Measurements from ENCODE around the gene ARL5C. TPM values are rescaled to one million over a fixed set of nuclear protein-coding genes. Genes with fewer than 3 reads are reported as not detected.

Gene ARL5C
- total RNA-seq, 2 donors from 2014 or later: not detected

GRCh38 chr17:39116224-39116623 lies 49.7 kb downstream of the ARL5C start:
- no peaks in the 10 kb centered on the region for H3K27me3 Mint-ChIP-seq
- peaks cover 2% of the 10 kb centered on the region for H3K36me3 Mint-ChIP-seq (ENCODE audit: low read depth)
- H3K9me3 ChIP-seq (ENCODE audit: control insufficient read depth, low read length, poor library complexity, severe bottlenecking): no peaks in the 10 kb centered on the region
- ATAC-seq: no peak
- no peak overlapping the region for H3K4me3 Mint-ChIP-seq
- peaks cover 7% of the 10 kb centered on the region for H3K4me1 Mint-ChIP-seq
- no peak for DNase-seq
- no peak overlapping the region for H3K27ac Mint-ChIP-seq

DNA sequence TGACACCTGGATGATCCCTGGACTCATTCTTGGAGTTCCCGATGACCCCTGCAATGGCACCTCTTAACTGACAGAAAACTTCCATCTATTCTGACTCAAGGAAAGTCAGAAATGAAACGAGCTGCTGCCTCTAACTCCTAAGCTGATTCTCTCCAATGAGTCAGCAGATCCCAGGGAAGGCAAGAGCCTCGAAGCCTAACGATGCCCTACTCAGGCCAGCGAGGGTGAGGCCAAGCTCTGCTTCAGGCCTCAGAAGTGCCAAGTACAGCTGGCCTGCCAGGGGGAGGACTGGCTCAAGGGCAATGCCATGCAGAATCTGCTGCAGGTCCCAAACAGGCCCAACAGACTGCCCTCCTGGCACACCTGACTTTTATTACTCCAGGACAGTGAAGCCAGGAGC lies 50.8 kb downstream of the ARL5C start:
- H3K4me3 Mint-ChIP-seq: no peak overlapping the region
- peaks cover 2% of the 10 kb centered on the region for H3K36me3 Mint-ChIP-seq (ENCODE audit: low read depth)
- H3K9me3 ChIP-seq (ENCODE audit: control insufficient read depth, low read length, poor library complexity, severe bottlenecking): no peaks in the 10 kb centered on the region
- H3K4me1 Mint-ChIP-seq: peaks cover 7% of the 10 kb centered on the region
- no peaks in the 10 kb centered on the region for H3K27me3 Mint-ChIP-seq
- no peak overlapping the region for H3K27ac Mint-ChIP-seq
- DNase-seq (no peak), ATAC-seq (no peak)

DNA sequence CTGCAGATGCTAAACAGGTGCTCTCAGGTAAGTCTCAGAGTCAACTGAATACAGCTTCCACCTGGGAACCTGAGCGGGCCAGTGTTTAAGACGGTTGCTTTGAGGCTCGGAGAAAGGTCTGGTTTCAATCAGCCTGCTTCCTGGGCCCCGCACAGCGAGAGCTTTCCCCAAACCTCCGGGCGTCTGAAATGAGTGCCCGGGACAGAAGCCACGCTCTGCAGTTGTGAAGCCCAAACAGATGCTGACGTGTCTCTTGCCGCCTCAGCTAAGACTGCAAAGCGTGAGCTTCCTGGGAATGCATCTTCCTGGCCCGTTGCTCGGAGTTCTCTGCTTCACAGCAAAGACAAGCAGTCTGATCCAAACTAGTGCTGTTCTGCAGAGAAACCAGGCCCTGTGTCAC lies 51.2 kb downstream of the ARL5C start:
- Mint-ChIP-seq H3K27ac (peak overlapping the region; percentile 2), H3K27me3 (no peaks in the 10 kb centered on the region), H3K36me3 (ENCODE audit: low read depth) (peaks cover 2% of the 10 kb centered on the region), H3K4me3 (no peak overlapping the region), H3K4me1 (peaks cover 7% of the 10 kb centered on the region)
- no peaks in the 10 kb centered on the region for H3K9me3 ChIP-seq (ENCODE audit: control insufficient read depth, low read length, poor library complexity, severe bottlenecking)
- DNase-seq (no peak), ATAC-seq (no peak)

DNA sequence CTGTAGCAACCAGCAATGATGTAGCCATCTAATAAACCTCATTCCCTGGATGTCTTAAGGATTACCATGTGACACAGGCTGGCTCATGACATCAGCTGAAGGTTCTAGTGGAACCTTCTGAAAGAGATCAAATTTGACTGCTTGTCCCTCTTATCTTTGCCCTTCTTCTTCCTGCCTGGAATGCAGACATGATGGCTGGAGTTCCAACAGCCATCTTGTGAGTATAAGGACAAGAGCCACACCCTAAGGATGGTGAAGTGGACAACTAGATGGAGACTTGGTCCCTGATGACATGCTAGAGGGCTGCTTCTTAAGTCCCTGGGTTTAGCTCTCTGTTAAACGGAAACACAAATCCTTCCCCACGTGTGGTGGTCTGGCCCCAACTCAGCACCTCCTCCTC lies 52.1 kb downstream of the ARL5C start:
- peak overlapping the region; percentile 2 for H3K27ac Mint-ChIP-seq
- no peak for ATAC-seq
- no peaks in the 10 kb centered on the region for H3K27me3 Mint-ChIP-seq
- H3K36me3 Mint-ChIP-seq (ENCODE audit: low read depth): peaks cover 2% of the 10 kb centered on the region
- DNase-seq: no peak
- peaks cover 7% of the 10 kb centered on the region for H3K4me1 Mint-ChIP-seq
- H3K4me3 Mint-ChIP-seq: no peak overlapping the region
- no peaks in the 10 kb centered on the region for H3K9me3 ChIP-seq (ENCODE audit: control insufficient read depth, low read length, poor library complexity, severe bottlenecking)

DNA sequence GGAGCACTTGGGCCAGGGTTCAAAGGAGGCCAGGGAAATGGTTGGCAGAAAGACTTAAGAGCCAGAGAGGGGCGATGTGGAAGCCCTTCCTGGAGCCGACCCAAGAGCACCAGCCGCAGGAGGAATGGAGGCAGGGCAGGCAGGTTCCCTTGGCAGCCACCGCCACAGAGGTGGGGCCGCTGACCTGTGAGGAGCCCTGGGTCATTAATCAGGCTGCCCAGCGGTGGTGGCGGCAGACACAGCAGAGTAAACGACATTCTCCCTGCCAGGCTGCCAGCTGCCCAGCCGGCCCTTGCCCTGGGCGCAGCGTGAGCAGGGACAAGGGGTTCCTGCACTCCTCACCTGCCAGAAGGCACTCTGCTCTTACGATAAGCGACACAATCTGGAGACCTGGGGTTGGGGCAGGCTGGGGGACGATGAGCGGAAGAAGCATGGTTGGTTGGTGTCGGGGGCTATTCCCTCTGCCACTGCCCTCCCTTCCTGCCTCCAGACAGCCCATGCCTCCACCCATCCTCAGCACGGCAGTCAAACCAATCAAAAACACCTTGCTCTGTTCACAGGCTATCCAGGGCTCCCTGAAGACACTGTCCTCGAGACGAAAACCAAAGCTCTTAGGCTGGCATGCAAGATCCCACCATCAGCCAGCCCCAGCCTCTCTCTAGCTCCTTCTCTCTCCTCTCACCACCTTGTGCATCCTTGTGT lies 55.4 kb downstream of the ARL5C start:
- ATAC-seq (no peak), DNase-seq (no peak)
- H3K27me3 Mint-ChIP-seq: no peaks in the 10 kb centered on the region
- peaks cover 3% of the 10 kb centered on the region for H3K4me1 Mint-ChIP-seq
- peaks cover 4% of the 10 kb centered on the region for H3K36me3 Mint-ChIP-seq (ENCODE audit: low read depth)
- H3K9me3 ChIP-seq (ENCODE audit: control insufficient read depth, low read length, poor library complexity, severe bottlenecking): no peaks in the 10 kb centered on the region
- no peak overlapping the region for H3K4me3 Mint-ChIP-seq
- no peak overlapping the region for H3K27ac Mint-ChIP-seq

GRCh38 chr17:39108461-39109375 lies 57.2 kb downstream of the ARL5C start:
- ATAC-seq: no peak
- no peaks in the 10 kb centered on the region for H3K9me3 ChIP-seq (ENCODE audit: control insufficient read depth, low read length, poor library complexity, severe bottlenecking)

DNA sequence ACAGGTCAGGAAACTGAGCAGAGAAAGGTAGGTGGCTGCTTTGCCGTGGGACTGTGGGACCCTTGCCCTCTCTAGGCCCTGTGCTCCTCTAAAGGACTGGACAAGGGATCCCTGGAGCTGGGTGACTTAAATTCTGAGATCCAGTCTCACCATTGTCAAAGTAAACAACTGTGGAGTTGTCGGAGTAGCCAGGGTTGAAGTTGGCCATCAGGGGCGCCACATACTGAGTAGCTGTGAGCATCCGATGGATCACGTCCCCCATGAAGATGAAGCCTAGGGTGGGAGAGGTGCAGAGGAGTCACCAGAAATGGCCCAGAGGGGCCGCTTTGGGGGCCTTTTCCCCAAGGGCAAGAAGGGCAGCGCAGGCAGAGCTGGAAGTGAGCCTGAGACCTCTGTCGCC lies 58.0 kb downstream of the ARL5C start:
- no peaks in the 10 kb centered on the region for H3K9me3 ChIP-seq (ENCODE audit: control insufficient read depth, low read length, poor library complexity, severe bottlenecking)
- Mint-ChIP-seq H3K4me3 (no peak overlapping the region), H3K27ac (no peak overlapping the region), H3K4me1 (peaks cover 3% of the 10 kb centered on the region), H3K36me3 (ENCODE audit: low read depth) (peaks cover 2% of the 10 kb centered on the region), H3K27me3 (no peaks in the 10 kb centered on the region)
- ATAC-seq (no peak), DNase-seq (no peak)

More at GRCh38 chr17:39108461-39109375, 57.2 kb downstream of the ARL5C start:
- DNase-seq: no peak
- H3K4me3 Mint-ChIP-seq: no peak overlapping the region
- H3K27ac Mint-ChIP-seq: no peak overlapping the region
- peaks cover 3% of the 10 kb centered on the region for H3K4me1 Mint-ChIP-seq
- H3K36me3 Mint-ChIP-seq (ENCODE audit: low read depth): peaks cover 2% of the 10 kb centered on the region
- no peaks in the 10 kb centered on the region for H3K27me3 Mint-ChIP-seq

- H3K36me3 Mint-ChIP-seq (ENCODE audit: low read depth): peaks cover 2% of the 10 kb centered on the region
- no peak overlapping the region for H3K27ac Mint-ChIP-seq
- H3K4me3 Mint-ChIP-seq: no peak overlapping the region
- H3K9me3 ChIP-seq (ENCODE audit: control insufficient read depth, low read length, poor library complexity, severe bottlenecking): no peaks in the 10 kb centered on the region
- ATAC-seq (no peak), DNase-seq (no peak)
- H3K4me1 Mint-ChIP-seq: peaks cover 3% of the 10 kb centered on the region
- H3K27me3 Mint-ChIP-seq: no peaks in the 10 kb centered on the region
These were observed 58.8 kb downstream of the ARL5C start for GRCh38 chr17:39107155-39107554.

Other genes starting within 250 kb of the ARL5C start
- gene FBXO47, start 198.8 kb downstream of the ARL5C start, total RNA-seq: not detected
- 10 to 100 TPM in 1 of 2 donors, 1 to 10 TPM in 1; 7.5 to 11.7 TPM for gene PLXDC1, start 14.5 kb downstream of the ARL5C start, total RNA-seq
- gene CACNB1, start 31.5 kb upstream of the ARL5C start, total RNA-seq: 10 to 100 TPM; 21.4 to 21.9 TPM
- 1,000 to 10,000 TPM; 3,035 to 3,199 TPM for gene RPL19, start 34.1 kb upstream of the ARL5C start, total RNA-seq
- gene STAC2, start 59.8 kb upstream of the ARL5C start, total RNA-seq: not detected
- 10 to 100 TPM; 23.4 to 30.4 TPM for gene FBXL20, start 235.5 kb upstream of the ARL5C start, total RNA-seq